Measurements from ENCODE around the gene RYR2. TPM values are rescaled to one million over a fixed set of nuclear protein-coding genes. Genes with fewer than 3 reads are reported as not detected.

The RYR2 gene
- total and polyA plus RNA-seq, 2 of the 8 experiments (the other 6 are each of a cell fraction or from before 2014, with no cell fraction given): 1.3 to 4.4 TPM

DNA sequence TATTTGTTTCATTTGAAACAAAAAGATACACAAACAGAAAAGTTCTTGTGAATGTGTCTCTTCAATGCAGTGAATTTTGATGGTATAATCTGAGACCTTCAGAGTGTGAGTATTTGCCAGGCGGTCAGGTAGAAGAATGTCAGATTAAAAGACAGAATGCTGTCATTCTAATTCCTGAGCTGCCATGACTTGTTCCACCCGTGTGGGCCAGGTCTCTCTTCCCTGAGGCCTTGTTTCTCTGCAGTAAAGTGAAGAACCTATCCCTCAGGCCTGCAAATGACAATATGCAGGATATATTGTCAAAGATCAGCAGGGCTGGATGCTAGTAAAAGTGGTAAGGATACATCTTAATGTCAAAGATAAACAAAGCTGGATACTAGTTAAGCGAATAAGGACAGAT lies 737.4 kb downstream of the RYR2 start (continued):
- TF ChIP-seq GABPA (IDR thresholded peaks at IDR 0.05; ENCODE audit: borderline replicate concordance, insufficient read depth, low read length) (no peak), KDM5A (IDR thresholded peaks at IDR 0.05; ENCODE audit: low read length) (no peak)
